Transverse colon (tissue), 4 donors: ENCODE measurements around the gene OR5D16.

ENCODE experiments used
- CTCF ChIP-seq, 5 experiments: fragments of 200-600 bp in 3 of 5; fragments of 450-650 bp in 2 of 5; sonication (generic) in 3 of 5; IDR thresholded peaks; 1 replicate in 2 of 5; 2 replicates in 3 of 5; pipeline ENCODE4 v1.5.1; 2016 to 2017; ENCODE audit warnings: antibody characterized with exemption in 5 of 5, inconsistent platforms in 3 of 5, mild to moderate bottlenecking in 2 of 5, moderate library complexity in 1 of 5
- EP300 ChIP-seq: sonication (generic); formaldehyde crosslinking; IDR thresholded peaks from one replicate; pipeline ENCODE4 v1.6.1; 2017; ENCODE audit warnings: antibody characterized with exemption, low read depth
- POLR2AphosphoS5 ChIP-seq, 3 donors: sonication (generic); formaldehyde crosslinking; IDR thresholded peaks; one replicate each; pipeline ENCODE4 v1.6.1; 2016; ENCODE audit warnings: antibody characterized with exemption in 3 of 3

DNA sequence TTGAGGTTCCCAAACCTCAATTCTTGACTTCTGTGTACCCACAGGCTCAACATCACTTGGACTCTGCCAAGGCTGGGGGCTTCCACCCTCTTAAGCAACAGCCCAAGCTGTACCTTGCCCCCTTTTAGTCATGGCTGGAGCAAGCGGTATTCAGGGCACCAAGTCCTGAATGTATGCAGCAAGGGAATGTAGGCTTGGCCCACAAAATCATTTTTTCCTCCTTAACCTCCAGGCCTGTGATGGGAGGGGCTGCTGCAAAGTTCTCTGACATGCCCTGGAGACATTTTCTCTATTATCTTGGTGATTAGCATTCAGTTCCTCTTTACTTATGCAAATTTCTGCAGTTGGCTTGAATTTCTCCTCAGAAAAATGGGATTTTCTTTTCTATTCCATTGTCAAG lies 32.3 kb upstream of the OR5D16 start:
- TF ChIP-seq CTCF (IDR thresholded peaks at IDR 0.05) (no peak), EP300 (no peak), POLR2AphosphoS5 (IDR thresholded peaks at IDR 0.05) (no peak)
